HFF-Myc (cell line): Measurements from ENCODE around the gene GH2.

Experiments used
- DNase-seq: peaks from one replicate; pipeline ENCODE4 v3.0.0-alpha.2; 2011; ENCODE audit warnings: low read depth; ENCODE audit errors: extremely low read depth
- H3K4me3 ChIP-seq: replicated peaks from 2 replicates; pipeline ENCODE4 v1.5.1; 2011; ENCODE audit warnings: low read depth, mild to moderate bottlenecking, control low read depth, low read length
- CTCF ChIP-seq: IDR thresholded peaks from 2 replicates; pipeline ENCODE4 v1.5.1; 2012; ENCODE audit warnings: mild to moderate bottlenecking, low read depth, low read length, control low read depth; ENCODE audit errors: missing control alignments

The GH2 gene

GRCh38 chr17:63831505-63831904, 50.2 kb downstream of the GH2 start:
- no peak overlapping the region for H3K4me3 ChIP-seq
- DNase-seq, result no peak
- TF ChIP-seq CTCF, result no peak

GRCh38 chr17:63830904-63831491, 50.7 kb downstream of the GH2 start:
- no peak for TF ChIP-seq CTCF
- no peak overlapping the region for H3K4me3 ChIP-seq
- DNase-seq, result no peak

- no peak overlapping the region for H3K4me3 ChIP-seq
- DNase-seq, result no peak
- TF ChIP-seq CTCF, result no peak
Observed at GRCh38 chr17:63830278-63830677, 51.5 kb downstream of the GH2 start.
